Omental fat pad (tissue), 4 donors: ENCODE data around the gene ABCG5. TPM values are rescaled to one million over a fixed set of nuclear protein-coding genes. Genes with fewer than 3 reads are reported as not detected.

Experiments used
- ATAC-seq: fragments of 150-250 bp; one replicate; pipeline ENCODE4 v1.9.1; 2016; ENCODE audit warnings: mild to moderate bottlenecking, moderate library complexity; ENCODE audit not compliant: low FRiP score
- DNase-seq: peaks from one replicate; pipeline ENCODE4 v3.0.0-alpha.2; 2019; ENCODE audit warnings: low spot score
- total RNA-seq, 4 donors: library from RNA; depleted of rRNA; stranded (reverse); fragments of >200 nt; gene quantifications; one replicate each; pipeline ENCODE4 v1.1.0, GENCODE V29; 2016
- TF ChIP-seq, protein P1 (sequence below), 3 donors: fragments of 450-650 bp; IDR thresholded peaks; one replicate each; pipeline ENCODE4 v1.5.1; 2016 to 2017; ENCODE audit warnings: antibody characterized with exemption in 3 of 3, mild to moderate bottlenecking in 3 of 3, moderate library complexity in 2 of 3

The ABCG5 gene
- total RNA-seq, 4 donors from 2014 or later = not detected

DNA sequence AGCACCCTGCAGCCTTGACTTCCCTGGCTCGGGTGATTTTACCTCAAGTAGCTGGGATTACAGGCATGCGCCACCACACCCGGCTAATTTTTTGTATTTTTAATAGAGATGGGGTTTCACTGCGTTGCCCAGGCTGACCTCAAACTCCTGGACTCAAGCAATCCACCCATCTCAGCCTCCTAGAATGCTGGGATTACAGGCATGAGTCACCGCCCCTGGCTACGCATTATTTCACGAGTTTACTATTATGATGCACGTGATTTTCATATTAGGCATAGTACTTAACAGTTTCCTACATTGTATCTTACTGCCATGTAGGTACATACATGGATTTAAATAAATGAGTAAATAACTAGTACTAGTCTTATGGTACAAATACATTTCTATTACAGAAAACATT, 60.4 kb downstream of the ABCG5 start:
- DNase-seq (no peak), ATAC-seq (no peak)
- TF ChIP-seq, protein P1, sequence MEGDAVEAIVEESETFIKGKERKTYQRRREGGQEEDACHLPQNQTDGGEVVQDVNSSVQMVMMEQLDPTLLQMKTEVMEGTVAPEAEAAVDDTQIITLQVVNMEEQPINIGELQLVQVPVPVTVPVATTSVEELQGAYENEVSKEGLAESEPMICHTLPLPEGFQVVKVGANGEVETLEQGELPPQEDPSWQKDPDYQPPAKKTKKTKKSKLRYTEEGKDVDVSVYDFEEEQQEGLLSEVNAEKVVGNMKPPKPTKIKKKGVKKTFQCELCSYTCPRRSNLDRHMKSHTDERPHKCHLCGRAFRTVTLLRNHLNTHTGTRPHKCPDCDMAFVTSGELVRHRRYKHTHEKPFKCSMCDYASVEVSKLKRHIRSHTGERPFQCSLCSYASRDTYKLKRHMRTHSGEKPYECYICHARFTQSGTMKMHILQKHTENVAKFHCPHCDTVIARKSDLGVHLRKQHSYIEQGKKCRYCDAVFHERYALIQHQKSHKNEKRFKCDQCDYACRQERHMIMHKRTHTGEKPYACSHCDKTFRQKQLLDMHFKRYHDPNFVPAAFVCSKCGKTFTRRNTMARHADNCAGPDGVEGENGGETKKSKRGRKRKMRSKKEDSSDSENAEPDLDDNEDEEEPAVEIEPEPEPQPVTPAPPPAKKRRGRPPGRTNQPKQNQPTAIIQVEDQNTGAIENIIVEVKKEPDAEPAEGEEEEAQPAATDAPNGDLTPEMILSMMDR (IDR thresholded peaks at IDR 0.05) = no peak

DNA sequence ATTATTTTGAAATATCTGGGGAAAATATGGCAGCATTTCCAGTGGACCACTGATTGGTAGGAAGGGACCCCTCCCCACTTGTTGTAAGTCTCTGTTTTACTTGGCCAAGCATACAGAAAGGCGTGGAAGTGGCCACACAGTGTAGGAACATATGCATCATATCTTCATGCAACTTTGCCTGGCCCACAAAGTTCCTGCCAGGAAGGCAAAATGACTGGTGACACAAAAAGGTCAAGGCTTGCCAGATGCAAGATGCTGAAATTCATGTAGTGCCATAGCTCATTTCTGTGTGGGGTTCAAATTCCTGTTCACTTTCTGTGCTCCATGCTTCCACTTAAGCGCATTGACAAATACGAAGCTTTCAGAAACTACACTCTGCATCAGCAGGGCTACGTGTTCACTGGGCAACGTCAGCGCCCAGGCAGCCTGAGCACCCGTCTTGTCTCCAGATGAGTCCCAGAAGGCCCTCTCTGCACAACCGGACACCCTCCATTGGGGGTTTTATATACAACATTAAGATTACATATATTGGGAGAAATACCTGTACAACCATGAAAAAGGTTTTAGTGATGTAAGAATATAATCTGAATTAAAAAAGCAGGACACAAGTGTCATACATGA, 61.2 kb downstream of the ABCG5 start:
- ATAC-seq = no peak
- no peak for DNase-seq
- TF ChIP-seq, protein P1 (IDR thresholded peaks at IDR 0.05) = no peak

DNA sequence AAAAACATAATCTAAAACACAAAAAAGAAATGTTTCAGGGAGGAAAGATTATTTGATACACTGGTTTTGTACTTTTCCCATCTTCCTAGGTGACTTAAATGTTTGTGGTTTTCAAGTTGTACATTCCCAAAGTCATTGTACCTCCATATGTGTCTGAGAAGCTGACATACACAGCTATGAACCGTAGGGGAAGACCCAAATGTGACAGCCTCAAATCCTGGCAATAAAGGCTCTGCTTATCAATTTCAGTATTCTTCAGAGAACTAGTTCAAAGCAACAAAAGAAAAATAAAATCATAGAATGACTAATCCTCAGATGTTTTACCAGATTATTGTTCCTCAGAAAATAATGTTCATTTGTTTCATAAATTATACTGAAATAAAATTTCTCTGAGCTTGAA, 62.3 kb downstream of the ABCG5 start:
- TF ChIP-seq, protein P1 (IDR thresholded peaks at IDR 0.05) = no peak
- ATAC-seq (no peak), DNase-seq (no peak)

DNA sequence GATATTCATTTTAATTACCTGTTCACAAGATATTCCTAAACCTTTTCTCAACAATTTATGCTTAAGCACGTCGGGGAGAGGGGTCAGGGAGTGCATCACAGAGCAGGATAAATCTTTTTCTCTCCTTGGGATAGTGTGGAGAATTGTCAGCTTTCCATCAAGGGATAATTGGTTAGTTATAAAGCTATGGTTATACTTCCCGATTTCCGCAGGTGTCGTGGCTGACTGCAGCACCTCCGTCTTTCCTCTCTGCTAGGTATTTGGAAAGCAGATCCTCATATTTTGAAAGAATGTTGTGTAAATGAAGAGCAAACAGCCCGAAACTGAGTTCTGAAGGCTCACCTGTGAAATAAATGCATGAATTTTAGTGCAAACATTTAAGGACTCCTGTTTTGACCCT, 64.0 kb downstream of the ABCG5 start:
- TF ChIP-seq, protein P1 (IDR thresholded peaks at IDR 0.05) = no peak
- DNase-seq = no peak
- ATAC-seq = no peak

DNA sequence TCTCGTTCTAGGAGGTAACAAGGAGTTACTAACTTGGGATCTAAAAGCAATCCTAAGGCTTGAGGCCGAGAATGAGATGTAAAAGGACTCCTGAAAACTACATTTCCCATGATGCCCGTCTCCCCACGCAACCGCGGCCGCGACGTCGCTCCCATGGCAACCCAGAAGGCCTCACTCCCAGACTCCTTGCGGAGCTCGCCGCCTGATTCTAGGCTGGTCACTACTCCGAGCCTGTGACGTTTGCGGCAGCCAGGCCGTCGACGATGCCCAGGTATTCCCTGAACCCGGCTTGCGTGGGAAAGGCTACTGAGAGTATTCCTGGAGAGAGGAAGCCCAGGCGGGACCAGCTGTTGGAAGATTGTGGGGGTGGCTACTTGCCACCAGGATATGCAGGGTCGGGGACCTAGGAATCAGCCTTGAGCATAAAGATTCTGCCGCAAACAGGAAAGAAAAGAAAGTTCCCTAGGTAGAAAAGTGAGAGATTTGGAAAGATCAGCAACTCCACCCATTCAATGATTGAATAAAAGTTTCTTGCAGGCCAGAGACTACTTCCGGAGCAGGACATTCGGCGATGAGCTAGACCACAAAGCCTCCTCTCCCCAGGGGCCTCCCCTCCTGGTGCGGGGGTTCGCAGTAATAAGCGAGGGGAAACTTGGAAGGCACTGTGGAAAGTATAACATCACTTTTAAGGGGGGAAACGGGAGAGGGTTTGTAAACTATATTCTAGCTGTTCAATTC, 64.6 kb downstream of the ABCG5 start, which contains the start of gene DYNC2LI1:
TSS of gene DYNC2LI1 (plus strand) at position 164 of the 738 bp plus-strand sequence. CDS start at position 264, 100 bp downstream.
- peak; percentile 60 for DNase-seq
- TF ChIP-seq, protein P1 (IDR thresholded peaks at IDR 0.05) = no peak

DNA sequence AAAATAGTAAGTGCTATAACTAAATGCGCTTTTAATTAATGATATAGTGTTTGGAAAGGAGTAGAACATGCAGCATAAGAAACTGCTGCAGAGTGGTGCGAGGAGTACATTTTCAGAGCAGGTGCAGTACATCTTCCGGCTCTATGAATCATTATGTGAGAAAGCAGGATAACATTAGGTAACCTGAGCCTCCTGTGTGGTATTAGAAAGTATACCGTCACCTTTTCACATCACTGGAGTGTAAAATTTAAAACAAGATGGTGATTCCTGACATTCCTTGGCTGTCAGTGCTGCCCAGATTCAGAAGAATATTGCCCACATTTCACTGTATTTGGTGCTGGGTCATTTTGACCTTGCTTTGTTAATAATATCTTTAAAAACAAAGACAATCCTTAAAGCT, 72.6 kb downstream of the ABCG5 start:
- no peak for DNase-seq
- no peak for ATAC-seq
- TF ChIP-seq, protein P1 (IDR thresholded peaks at IDR 0.05) = no peak

More for the DNA sequence above, 64.6 kb downstream of the ABCG5 start, which contains the start of gene DYNC2LI1:
- peak; percentile 98 for ATAC-seq
